ENCODE data around the gene TDRD9. TPM values are rescaled to one million over a fixed set of nuclear protein-coding genes. Genes with fewer than 3 reads are reported as not detected.

The TDRD9 gene
- total and polyA plus RNA-seq, 2 of the 4 experiments (the other 2 are of a cell fraction): 0.07 to 0.18 TPM

DNA sequence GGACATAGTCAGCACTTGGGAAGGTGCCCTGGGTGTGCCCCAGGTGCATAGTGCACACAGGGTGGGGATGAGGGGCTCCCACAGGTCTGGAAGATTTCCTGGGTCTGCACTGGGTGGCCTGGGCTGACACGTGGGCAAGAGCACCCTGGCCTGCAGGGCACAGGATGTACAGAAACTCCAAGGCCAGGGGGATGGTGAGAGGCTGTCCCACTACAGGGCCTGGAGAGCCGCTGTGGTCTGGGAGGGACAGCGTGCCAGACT, 45.1 kb upstream of the TDRD9 start:
- Histone ChIP-seq H2BK120ac (ENCODE audit: low read depth, low read length) (no peak overlapping the region), H3K56ac (ENCODE audit: extremely low read depth, insufficient read depth, low read length) (no peak overlapping the region), H3K27me3 (ENCODE audit: control insufficient read depth, insufficient read depth, low read length) (peaks cover 24% of the 10 kb centered on the region; the same call in 1 of the 2 replicates), H4K91ac (ENCODE audit: insufficient read depth, low read depth, low read length) (no peak overlapping the region), H4K20me1 (ENCODE audit: insufficient read depth, low read length) (no peaks in the 10 kb centered on the region), H3K4me1 (ENCODE audit: control insufficient read depth, insufficient read depth, low read length) (peaks cover 3% of the 10 kb centered on the region; the same call in 1 of the 2 replicates), H3K23ac (ENCODE audit: low read depth, low read length) (no peak overlapping the region), H3K79me1 (ENCODE audit: low read depth in 1 of 2, low read length in 2 of 2) (no peaks in the 10 kb centered on the region), H2AK9ac (replicated peaks; ENCODE audit: low read depth, low read length, poor library complexity) (no peak overlapping the region), H4K8ac (ENCODE audit: low read depth in 2 of 2, low read length in 2 of 2) (no peak overlapping the region), H3K14ac (replicated peaks; ENCODE audit: low read depth, low read length) (no peak overlapping the region), H3K9me1 (ENCODE audit: insufficient read depth, low read length) (no peaks in the 10 kb centered on the region), H3K4me2 (ENCODE audit: low read depth, low read length) (no peak overlapping the region), H3K27ac (ENCODE audit: insufficient read depth, low read length) (no peak overlapping the region), H2BK20ac (ENCODE audit: low read depth, low read length) (no peak overlapping the region), H3K18ac (ENCODE audit: low read depth, low read length) (no peak overlapping the region), H3K36me3 (ENCODE audit: control insufficient read depth, insufficient read depth, low read length) (no peaks in the 10 kb centered on the region), H3K9me3 (ENCODE audit: control insufficient read depth, insufficient read depth, low read length) (no peaks in the 10 kb centered on the region), H2BK5ac (ENCODE audit: low read depth, low read length, poor library complexity, severe bottlenecking) (no peak overlapping the region), H4K5ac (ENCODE audit: low read depth, low read length) (no peak overlapping the region), H2AFZ (replicated peaks; ENCODE audit: low read length, poor library complexity) (no peak overlapping the region), H3K4me3 (ENCODE audit: insufficient read depth, low read depth, low read length) (no peak overlapping the region), H3K4ac (ENCODE audit: low read depth, low read length) (no peak overlapping the region), H3K9ac (ENCODE audit: low read depth, low read length) (no peak overlapping the region), H2BK15ac (ENCODE audit: low read depth, low read length) (no peak overlapping the region), H2AK5ac (ENCODE audit: low read depth, low read length) (no peak overlapping the region)
- intact Hi-C loops (cut with micrococcal nuclease): no loop called here
- DNase-seq (no peak), ATAC-seq (ENCODE audit: low read depth) (no peak)
- TF ChIP-seq SMC3 (IDR thresholded peaks at IDR 0.05; ENCODE audit: low read depth, low read length) (no peak), RCOR1 (IDR thresholded peaks at IDR 0.05; ENCODE audit: insufficient replicate concordance, low read length) (no peak), RFX5 (IDR thresholded peaks at IDR 0.05; ENCODE audit: low read depth, low read length) (no peak), CEBPB (IDR thresholded peaks at IDR 0.05; ENCODE audit: low read depth, low read length) (no peak), POLR2A (IDR thresholded peaks at IDR 0.05; ENCODE audit: low read depth, low read length) (no peak), MAZ (IDR thresholded peaks at IDR 0.05; ENCODE audit: borderline replicate concordance, low read depth, low read length) (no peak), USF2 (IDR thresholded peaks at IDR 0.05; ENCODE audit: low read depth, low read length) (no peak), BHLHE40 (IDR thresholded peaks at IDR 0.05; ENCODE audit: low read depth, low read length) (no peak), RAD21 (IDR thresholded peaks at IDR 0.05; ENCODE audit: low read length) (no peak), CHD1 (IDR thresholded peaks at IDR 0.05; ENCODE audit: low read depth, low read length) (no peak), MXI1 (IDR thresholded peaks at IDR 0.05; ENCODE audit: borderline replicate concordance, low read depth, low read length) (no peak), MAFK (IDR thresholded peaks at IDR 0.05; ENCODE audit: low read depth, low read length) (no peak), FOS (IDR thresholded peaks at IDR 0.05; ENCODE audit: low read depth, low read length) (no peak), NFE2L2 (IDR thresholded peaks at IDR 0.05; ENCODE audit: low read depth, low read length) (no peak), ELK1 (IDR thresholded peaks at IDR 0.05; ENCODE audit: borderline replicate concordance, low read depth, low read length) (no peak)
- TF ChIP-seq, protein P1, sequence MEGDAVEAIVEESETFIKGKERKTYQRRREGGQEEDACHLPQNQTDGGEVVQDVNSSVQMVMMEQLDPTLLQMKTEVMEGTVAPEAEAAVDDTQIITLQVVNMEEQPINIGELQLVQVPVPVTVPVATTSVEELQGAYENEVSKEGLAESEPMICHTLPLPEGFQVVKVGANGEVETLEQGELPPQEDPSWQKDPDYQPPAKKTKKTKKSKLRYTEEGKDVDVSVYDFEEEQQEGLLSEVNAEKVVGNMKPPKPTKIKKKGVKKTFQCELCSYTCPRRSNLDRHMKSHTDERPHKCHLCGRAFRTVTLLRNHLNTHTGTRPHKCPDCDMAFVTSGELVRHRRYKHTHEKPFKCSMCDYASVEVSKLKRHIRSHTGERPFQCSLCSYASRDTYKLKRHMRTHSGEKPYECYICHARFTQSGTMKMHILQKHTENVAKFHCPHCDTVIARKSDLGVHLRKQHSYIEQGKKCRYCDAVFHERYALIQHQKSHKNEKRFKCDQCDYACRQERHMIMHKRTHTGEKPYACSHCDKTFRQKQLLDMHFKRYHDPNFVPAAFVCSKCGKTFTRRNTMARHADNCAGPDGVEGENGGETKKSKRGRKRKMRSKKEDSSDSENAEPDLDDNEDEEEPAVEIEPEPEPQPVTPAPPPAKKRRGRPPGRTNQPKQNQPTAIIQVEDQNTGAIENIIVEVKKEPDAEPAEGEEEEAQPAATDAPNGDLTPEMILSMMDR (conservative IDR thresholded peaks at IDR 0.05; ENCODE audit: low read depth, low read length): no peak
- BruUV-seq (replicated peaks): no TSS peak
- POLR2A ChIA-PET (ENCODE audit: unreplicated experiment): no interaction called here
- CTCF ChIA-PET: no interaction called here
- dilution Hi-C loops (cut with HindIII; ENCODE audit: low sequenced_read_pairs, unreplicated experiment): no loop called here
- no CpG with 5 or more reads among the region's 3 CpGs for WGBS, 2 experiments (ENCODE audit: extremely low coverage in 2 of 2, insufficient read length in 1 of 2)
- in situ Hi-C loops (cut with MboI; ENCODE audit: low sequenced_read_pairs): no loop called here

All from IMR-90 (cell line).